Stimulated activated CD4-positive, alpha-beta T cell treated with anti-CD3 and anti-CD28 coated beads, Interleukin-15, amount 100 ng/mL, for 24 hours (primary cell): ENCODE data around the gene MGST3.
"Not testable (repeated sequence)": the region's sequence is repeated elsewhere in the genome, so short reads cannot be mapped to it uniquely, and the experiment has no call there.

ENCODE experiments used
- DNase-seq: peaks from one replicate; pipeline ENCODE4 v3.0.0-alpha.2; 2020

The MGST3 gene

GRCh38 chr1:165629848-165630628, 996 bp upstream of the MGST3 start:
- DNase-seq: no peak

- DNase-seq: peak; percentile 69
Measured at GRCh38 chr1:165631342-165632151, 513 bp downstream of the MGST3 start.

GRCh38 chr1:165632152-165632469, 1.1 kb downstream of the MGST3 start:
- no peak for DNase-seq

GRCh38 chr1:165632491-165632890, 1.5 kb downstream of the MGST3 start:
- DNase-seq: no peak

GRCh38 chr1:165633614-165634013, 2.6 kb downstream of the MGST3 start:
- peak; percentile 6 for DNase-seq

GRCh38 chr1:165634154-165634921, 3.3 kb downstream of the MGST3 start:
- no peak for DNase-seq

GRCh38 chr1:165635329-165635728, 4.3 kb downstream of the MGST3 start:
- DNase-seq: no peak

GRCh38 chr1:165635823-165636222, 4.8 kb downstream of the MGST3 start:
- DNase-seq: no peak

GRCh38 chr1:165637427-165637826, 6.4 kb downstream of the MGST3 start:
- no peak for DNase-seq

- DNase-seq: not testable (repeated sequence)
Measured at GRCh38 chr1:165638211-165638610, 7.2 kb downstream of the MGST3 start.

- no peak for DNase-seq
Measured at GRCh38 chr1:165639821-165640623, 9.0 kb downstream of the MGST3 start.

GRCh38 chr1:165641231-165641987, 10.4 kb downstream of the MGST3 start:
- no peak for DNase-seq

GRCh38 chr1:165644064-165644735, 13.2 kb downstream of the MGST3 start:
- no peak for DNase-seq

GRCh38 chr1:165645654-165646366, 14.8 kb downstream of the MGST3 start:
- peak; percentile 9 for DNase-seq

- DNase-seq: no peak
Measured at GRCh38 chr1:165647517-165647916, 16.5 kb downstream of the MGST3 start.

- DNase-seq: no peak
Measured at GRCh38 chr1:165647970-165648369, 16.9 kb downstream of the MGST3 start.

- no peak for DNase-seq
Measured at GRCh38 chr1:165648919-165649572, 18.0 kb downstream of the MGST3 start.

- DNase-seq: no peak
Measured at GRCh38 chr1:165650981-165651625, 20.1 kb downstream of the MGST3 start.

- not testable (repeated sequence) for DNase-seq
Measured at GRCh38 chr1:165658766-165659580, 27.9 kb downstream of the MGST3 start.
